Mucosa of rectum (tissue), 2 donors: Measurements from ENCODE around the gene RNF223.
"Not testable (repeated sequence)": the region's sequence is repeated elsewhere in the genome, so short reads cannot be mapped to it uniquely, and the experiment has no call there.

Source experiments
- H3K27ac ChIP-seq, 2 donors: one replicate each; pipeline ENCODE4 v1.7.0; 2013; ENCODE audit warnings: inconsistent platforms in 2 of 2, low read depth in 2 of 2, low read length in 2 of 2
- H3K27me3 ChIP-seq, 2 donors: one replicate each; pipeline ENCODE4 v1.7.0; 2013; ENCODE audit warnings: low read length in 2 of 2; ENCODE audit not compliant: control insufficient read depth in 2 of 2, insufficient read depth in 2 of 2
- H3K36me3 ChIP-seq, 2 donors: one replicate each; pipeline ENCODE4 v1.7.0; 2013; ENCODE audit warnings: low read length in 2 of 2; ENCODE audit not compliant: control insufficient read depth in 2 of 2, insufficient read depth in 2 of 2
- H3K4me1 ChIP-seq, 2 donors: one replicate each; pipeline ENCODE4 v1.7.0; 2013; ENCODE audit warnings: low read length in 2 of 2, mild to moderate bottlenecking in 1 of 2; ENCODE audit not compliant: control insufficient read depth in 2 of 2, insufficient read depth in 2 of 2
- H3K4me3 ChIP-seq, 2 donors: one replicate each; pipeline ENCODE4 v1.7.0; 2013; ENCODE audit warnings: low read length in 2 of 2
- H3K9ac ChIP-seq, 2 donors: one replicate each; pipeline ENCODE4 v1.7.0; 2013; ENCODE audit warnings: low read length in 2 of 2, low read depth in 1 of 2, mild to moderate bottlenecking in 1 of 2
- H3K9me3 ChIP-seq, 2 donors: one replicate each; pipeline ENCODE4 v1.7.0; 2013; ENCODE audit warnings: low read length in 2 of 2; ENCODE audit not compliant: control insufficient read depth in 2 of 2
- donor health status: healthy.
- donor health status: Normal muscosa, but diverticular disease.

The RNF223 gene

DNA sequence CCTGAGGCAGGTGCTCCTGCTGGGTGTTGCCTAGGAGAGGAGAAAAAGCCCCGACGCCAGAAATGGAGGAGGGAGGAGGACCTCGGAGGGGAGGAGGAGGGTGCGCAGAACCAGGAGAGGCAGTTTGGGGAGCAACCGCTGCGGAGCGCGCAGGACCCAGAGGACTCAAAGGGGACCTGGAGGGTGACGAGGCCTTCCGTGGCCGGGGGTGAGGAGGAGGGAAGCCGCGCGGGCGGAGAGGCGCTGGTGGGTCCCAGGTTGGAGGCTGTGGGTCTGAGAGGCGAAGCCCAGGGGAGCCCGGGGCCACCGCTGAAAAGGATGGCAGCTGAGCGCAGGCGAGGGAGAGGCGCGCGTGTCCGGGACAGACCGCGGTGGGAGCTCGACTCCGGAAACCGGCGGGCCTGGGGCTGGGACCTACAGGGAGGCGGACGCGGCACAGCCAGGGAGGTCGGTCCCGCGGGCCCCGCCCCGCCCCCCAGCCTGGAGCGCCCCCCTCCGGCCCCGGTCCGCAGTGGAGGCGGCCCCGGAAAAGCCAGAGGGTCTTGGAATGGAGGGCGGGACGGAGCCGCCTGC, 15.1 kb downstream of the RNF223 start:
- no peak overlapping the region for H3K27ac ChIP-seq
- H3K4me3 ChIP-seq, result peak overlapping the region; percentile 13 to 48
- H3K9ac ChIP-seq, result no peak overlapping the region
- H3K27me3 ChIP-seq, result peaks cover 41% of the 10 kb centered on the region in 2 donors
- H3K4me1 ChIP-seq, result peaks cover 14% of the 10 kb centered on the region in 2 donors
- peaks cover 0 to under 1% of the 10 kb centered on the region in 2 donors for H3K36me3 ChIP-seq
- H3K9me3 ChIP-seq, result no peaks in the 10 kb centered on the region

DNA sequence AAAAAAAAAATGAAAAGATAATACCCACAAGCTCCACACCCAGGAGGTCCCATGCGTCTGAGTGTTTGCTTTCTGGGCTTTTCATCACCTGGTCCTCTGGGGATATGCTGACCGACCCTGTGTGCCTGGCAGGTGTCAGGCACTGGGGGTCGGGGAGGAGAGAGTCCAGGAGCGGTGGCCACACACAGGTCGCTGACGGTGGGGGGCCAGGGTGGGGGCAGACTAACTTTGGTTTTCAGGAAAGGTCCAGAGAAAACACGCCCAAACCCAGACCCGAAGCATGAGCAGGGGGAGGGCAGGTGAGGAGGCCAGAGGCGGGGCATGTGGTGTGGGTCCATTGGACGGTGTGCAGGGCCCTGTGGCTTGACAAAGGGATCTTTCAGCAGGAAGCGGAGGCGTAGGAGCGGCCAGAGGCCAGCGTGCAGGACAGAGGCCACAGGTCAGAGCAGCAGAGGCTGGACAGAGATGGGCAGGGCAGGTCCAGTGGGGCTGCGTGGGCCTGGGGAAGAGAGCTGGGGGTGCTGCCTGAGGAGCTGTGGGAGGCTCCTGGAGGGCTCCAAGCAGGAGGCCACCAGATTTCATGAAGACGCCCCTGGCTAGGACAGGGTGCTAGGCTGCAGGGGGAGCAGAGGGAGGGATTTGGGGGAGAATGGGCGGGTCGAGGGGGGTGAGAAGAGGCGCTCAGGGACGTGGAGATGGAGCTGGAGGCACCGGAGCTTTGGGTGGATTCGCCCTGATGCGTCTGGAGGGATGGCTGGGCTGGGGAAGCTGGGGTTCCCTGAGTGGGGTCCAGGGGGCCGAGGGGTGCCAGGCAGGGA, 15.8 kb downstream of the RNF223 start:
- no peak overlapping the region for H3K27ac ChIP-seq
- no peak overlapping the region for H3K9ac ChIP-seq
- peaks cover 0 to 2% of the 10 kb centered on the region in 2 donors for H3K36me3 ChIP-seq
- H3K4me1 ChIP-seq, result peaks cover 8 to 9% of the 10 kb centered on the region in 2 donors
- H3K9me3 ChIP-seq, result no peaks in the 10 kb centered on the region
- H3K4me3 ChIP-seq, result no peak overlapping the region
- peaks cover 35 to 36% of the 10 kb centered on the region in 2 donors for H3K27me3 ChIP-seq

DNA sequence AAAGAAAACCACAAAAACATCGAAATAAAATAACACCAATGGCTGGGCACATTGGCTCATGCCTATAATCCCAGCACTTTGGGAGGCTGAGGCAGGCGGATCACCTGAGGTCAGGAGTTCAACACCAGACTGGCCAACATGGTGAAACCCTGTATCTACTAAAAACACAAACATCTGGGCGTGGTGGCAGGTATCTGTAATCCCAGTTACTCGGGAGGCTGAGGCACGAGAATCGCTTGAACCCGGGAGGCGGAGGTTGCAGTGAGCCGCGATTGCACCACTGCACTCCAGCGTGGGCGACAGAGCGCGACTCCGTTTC, 16.4 kb downstream of the RNF223 start:
- peaks cover 29 to 30% of the 10 kb centered on the region in 2 donors for H3K27me3 ChIP-seq
- H3K36me3 ChIP-seq, result not testable (repeated sequence)

DNA sequence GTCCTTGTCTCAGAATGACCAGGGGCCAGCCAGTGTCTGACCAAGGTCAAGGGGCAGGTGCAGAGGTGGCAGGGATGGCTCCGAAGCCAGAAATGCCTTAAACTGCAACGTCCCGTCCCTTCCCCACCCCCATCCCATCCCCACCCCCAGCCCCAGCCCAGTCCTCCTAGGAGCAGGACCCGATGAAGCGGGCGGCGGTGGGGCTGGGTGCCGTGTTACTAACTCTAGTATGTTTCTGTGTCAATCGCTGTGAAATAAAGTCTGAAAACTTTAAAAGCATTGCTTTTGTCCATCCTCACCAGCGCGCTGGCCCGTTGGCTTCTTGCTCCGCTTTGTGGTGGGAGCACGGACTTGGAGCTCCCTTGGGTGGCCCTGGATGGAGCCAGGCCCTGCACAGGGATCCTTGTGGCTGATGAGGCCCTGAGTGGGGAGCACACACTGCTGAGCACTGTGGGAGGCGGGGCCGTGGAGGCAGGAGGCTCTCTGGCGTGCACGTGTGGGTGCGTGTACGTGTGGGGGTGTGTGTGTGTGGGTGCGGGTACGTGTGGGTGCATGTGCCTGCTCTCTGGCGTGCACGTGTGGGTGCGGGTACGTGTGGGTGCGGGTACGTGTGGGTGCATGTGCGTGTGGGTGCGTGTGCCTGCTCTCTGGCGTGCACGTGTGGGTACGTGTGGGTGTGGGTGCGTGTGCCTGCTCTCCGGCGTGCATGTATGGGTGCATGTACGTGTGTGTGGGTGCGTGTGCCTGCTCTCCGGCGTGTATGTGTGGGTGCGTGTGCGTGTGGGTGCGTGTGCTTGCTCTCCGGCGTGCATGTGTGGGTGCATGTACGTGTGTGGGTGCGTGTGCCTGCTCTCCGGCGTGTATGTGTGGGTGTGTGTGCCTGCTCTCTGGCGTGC, 18.0 kb downstream of the RNF223 start:
- Histone ChIP-seq H3K9me3 (no peaks in the 10 kb centered on the region), H3K27ac (no peak overlapping the region), H3K27me3 (peaks cover 19 to 24% of the 10 kb centered on the region in 2 donors), H3K4me3 (no peak overlapping the region), H3K36me3 (peaks cover 4 to 9% of the 10 kb centered on the region in 2 donors), H3K4me1 (peaks cover 8 to 9% of the 10 kb centered on the region in 2 donors), H3K9ac (no peak overlapping the region)

More for the DNA sequence above, 16.4 kb downstream of the RNF223 start:
- not testable (repeated sequence) for H3K9ac ChIP-seq, H3K9me3 ChIP-seq, H3K4me3 ChIP-seq, H3K27ac ChIP-seq, H3K4me1 ChIP-seq

DNA sequence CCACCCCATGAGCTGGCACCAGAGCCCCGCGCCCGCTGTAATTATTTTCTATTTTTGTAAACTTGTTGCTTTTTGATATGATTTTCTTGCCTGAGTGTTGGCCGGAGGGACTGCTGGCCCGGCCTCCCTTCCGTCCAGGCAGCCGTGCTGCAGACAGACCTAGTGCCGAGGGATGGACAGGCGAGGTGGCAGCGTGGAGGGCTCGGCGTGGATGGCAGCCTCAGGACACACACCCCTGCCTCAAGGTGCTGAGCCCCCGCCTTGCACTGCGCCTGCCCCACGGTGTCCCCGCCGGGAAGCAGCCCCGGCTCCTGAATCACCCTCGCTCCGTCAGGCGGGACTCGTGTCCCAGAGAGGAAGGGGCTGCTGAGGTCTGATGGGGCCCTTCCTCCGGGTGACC, 19.1 kb downstream of the RNF223 start:
- Histone ChIP-seq H3K4me1 (peaks cover 8 to 15% of the 10 kb centered on the region in 2 donors), H3K4me3 (no peak overlapping the region), H3K9me3 (no peaks in the 10 kb centered on the region), H3K27ac (no peak overlapping the region), H3K36me3 (peaks cover 4 to 9% of the 10 kb centered on the region in 2 donors), H3K9ac (no peak overlapping the region), H3K27me3 (peaks cover 11 to 15% of the 10 kb centered on the region in 2 donors)

DNA sequence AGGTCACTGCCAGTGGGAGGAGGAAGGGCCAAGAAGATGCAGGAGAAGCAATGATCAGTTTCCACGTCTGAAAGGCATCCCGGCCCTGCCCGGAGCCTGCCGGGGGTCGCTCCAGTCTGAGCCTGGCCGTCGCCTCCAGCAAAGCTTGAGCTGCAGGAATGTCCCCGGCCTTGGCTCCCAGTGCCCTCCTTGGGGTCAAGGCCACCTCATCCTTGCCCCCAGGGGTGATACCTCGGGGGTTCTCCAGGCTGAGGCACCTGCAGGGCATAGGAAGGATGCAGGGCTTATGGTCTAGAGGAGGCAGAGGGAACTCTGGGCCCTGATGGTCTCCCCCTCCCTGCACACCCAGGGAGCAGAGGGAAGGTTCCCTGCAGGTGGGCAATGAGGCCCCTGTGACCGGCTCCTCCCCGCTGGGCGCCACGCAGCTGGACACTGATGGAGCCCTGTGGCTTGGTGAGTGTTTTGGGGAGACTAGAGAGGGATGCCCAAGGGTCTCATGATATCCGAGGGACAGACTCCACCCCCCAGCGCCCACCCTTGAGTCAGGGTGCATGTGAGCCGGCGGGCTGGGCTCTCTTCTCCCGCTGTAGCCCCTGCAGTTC, 19.9 kb downstream of the RNF223 start:
- H3K4me1 ChIP-seq, result peaks cover 4 to 11% of the 10 kb centered on the region in 2 donors
- no peak overlapping the region for H3K4me3 ChIP-seq
- no peak overlapping the region for H3K9ac ChIP-seq
- no peaks in the 10 kb centered on the region for H3K9me3 ChIP-seq
- peaks cover 4 to 9% of the 10 kb centered on the region in 2 donors for H3K36me3 ChIP-seq
- H3K27me3 ChIP-seq, result peaks cover 7 to 12% of the 10 kb centered on the region in 2 donors
- H3K27ac ChIP-seq, result no peak overlapping the region

DNA sequence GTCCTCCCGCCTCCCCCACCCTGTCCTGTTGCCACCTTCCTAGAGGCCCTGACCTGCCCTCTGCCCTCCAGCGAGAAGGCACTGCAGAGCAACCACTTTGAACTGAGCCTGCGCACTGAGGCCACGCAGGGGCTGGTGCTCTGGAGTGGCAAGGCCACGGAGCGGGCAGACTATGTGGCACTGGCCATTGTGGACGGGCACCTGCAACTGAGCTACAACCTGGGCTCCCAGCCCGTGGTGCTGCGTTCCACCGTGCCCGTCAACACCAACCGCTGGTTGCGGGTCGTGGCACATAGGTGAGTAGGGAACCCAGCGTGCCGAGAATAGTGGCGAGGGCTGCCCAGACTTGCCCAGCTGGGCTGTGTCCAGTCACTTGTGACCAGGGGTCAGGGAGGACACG, 20.4 kb downstream of the RNF223 start:
- peaks cover 7 to 8% of the 10 kb centered on the region in 2 donors for H3K27me3 ChIP-seq
- peaks cover 4 to 9% of the 10 kb centered on the region in 2 donors for H3K36me3 ChIP-seq

DNA sequence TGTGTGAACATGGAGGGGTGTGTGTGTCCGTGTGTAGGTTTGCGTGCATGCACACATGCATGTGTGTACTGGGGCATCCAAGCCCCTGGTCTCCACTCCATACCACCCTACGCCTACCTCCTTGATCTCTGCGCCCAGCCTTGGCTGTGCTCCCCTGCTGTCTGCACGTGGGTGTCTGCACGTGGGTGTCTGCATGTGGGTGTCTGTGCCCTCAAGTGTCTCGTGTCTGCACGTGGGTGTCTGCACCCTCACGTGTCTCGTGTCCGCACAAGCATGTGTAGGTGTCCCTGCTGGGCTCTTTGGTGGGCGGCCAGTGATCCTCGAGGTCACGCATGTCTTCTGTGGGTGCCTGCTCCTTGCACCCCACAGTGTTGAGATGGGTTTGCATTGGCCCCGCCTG, 21.1 kb downstream of the RNF223 start:
- Histone ChIP-seq H3K9me3 (no peaks in the 10 kb centered on the region), H3K9ac (no peak overlapping the region), H3K4me1 (peaks cover 0 to 6% of the 10 kb centered on the region in 2 donors), H3K36me3 (peaks cover 4 to 9% of the 10 kb centered on the region in 2 donors), H3K27ac (no peak overlapping the region), H3K4me3 (no peak overlapping the region), H3K27me3 (peaks cover 2 to 3% of the 10 kb centered on the region in 2 donors)

More for the DNA sequence above, 20.4 kb downstream of the RNF223 start:
- peaks cover under 1 to 7% of the 10 kb centered on the region in 2 donors for H3K4me1 ChIP-seq
- H3K9me3 ChIP-seq, result no peaks in the 10 kb centered on the region
- H3K27ac ChIP-seq, result no peak overlapping the region
- no peak overlapping the region for H3K4me3 ChIP-seq
- H3K9ac ChIP-seq, result no peak overlapping the region

DNA sequence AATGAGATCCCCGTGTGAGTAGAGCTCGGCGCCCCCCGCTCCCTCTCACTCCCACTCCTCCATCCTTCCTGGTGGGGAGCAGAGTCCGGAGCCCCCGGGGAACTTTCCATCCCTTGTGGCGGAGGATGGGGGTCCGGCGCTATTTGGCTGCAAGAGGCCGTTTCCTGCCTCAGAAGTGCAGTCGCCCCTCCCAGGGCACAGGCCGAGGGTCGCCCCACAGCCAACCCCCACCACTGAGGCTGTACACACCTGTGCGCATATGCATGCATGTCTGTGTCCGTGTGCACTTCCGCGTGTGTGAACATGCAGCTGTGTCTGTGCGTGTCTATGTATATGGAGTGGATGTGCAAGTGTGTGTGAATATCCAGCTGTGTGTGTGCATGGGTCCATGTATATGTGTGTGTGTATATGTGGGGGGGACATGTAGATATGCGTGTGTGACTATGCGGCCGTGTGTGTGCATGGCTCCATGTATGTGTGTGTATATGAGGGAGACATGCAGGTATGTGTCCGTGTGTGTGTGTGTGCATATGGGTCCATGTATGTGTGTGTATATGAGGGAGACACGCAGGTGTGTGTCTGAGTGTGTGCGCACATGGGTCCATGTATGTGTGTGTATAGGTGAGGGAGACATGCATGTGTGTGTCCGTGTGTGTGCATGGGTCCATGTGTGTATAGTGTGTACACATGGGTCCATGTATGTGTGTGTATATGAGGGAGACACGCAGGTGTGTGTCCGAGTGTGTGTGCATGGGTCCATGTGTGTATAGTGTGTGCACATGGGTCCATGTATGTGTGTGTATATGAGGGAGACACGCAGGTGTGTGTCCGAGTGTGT, 21.9 kb downstream of the RNF223 start:
- Histone ChIP-seq H3K27me3 (no peaks in the 10 kb centered on the region), H3K4me3 (no peak overlapping the region), H3K9ac (no peak overlapping the region), H3K27ac (no peak overlapping the region), H3K36me3 (peaks cover 7 to 9% of the 10 kb centered on the region in 2 donors), H3K4me1 (peaks cover 0 to 6% of the 10 kb centered on the region in 2 donors), H3K9me3 (no peaks in the 10 kb centered on the region)
